Activated gamma-delta T cell (primary cell): ENCODE measurements around the gene AQP2.

Experiments
- DNase-seq: peaks from one replicate; lab custom pipeline; 2025; lab: John Stamatoyannopoulos, UW

Gene AQP2

GRCh38 chr12:49955899-49956662 lies 5.5 kb downstream of the AQP2 start:
- no peak for DNase-seq

- DNase-seq, result no peak
Measured at GRCh38 chr12:49956663-49957569, 6.4 kb downstream of the AQP2 start.

GRCh38 chr12:49957570-49957967 lies 7.0 kb downstream of the AQP2 start:
- DNase-seq, result no peak

- DNase-seq, result no peak
Measured at GRCh38 chr12:49959685-49960473, 9.3 kb downstream of the AQP2 start.

GRCh38 chr12:49960474-49961110 lies 10.1 kb downstream of the AQP2 start:
- DNase-seq, result no peak

GRCh38 chr12:49961111-49961922 lies 10.8 kb downstream of the AQP2 start, which contains the start of gene AQP5:
AQP5 (plus strand) TSS chr12:49961872; CDS start chr12:49962018, 146 bp downstream.
- DNase-seq, result no peak

- DNase-seq, result no peak
Measured at GRCh38 chr12:49961993-49962764, 11.6 kb downstream of the AQP2 start.

GRCh38 chr12:49962861-49963765 lies 12.6 kb downstream of the AQP2 start:
- DNase-seq, result no peak

GRCh38 chr12:49963976-49964815 lies 13.7 kb downstream of the AQP2 start:
- DNase-seq, result no peak

- no peak for DNase-seq
Measured at GRCh38 chr12:49964849-49965624, 14.5 kb downstream of the AQP2 start.

- DNase-seq, result no peak
Measured at GRCh38 chr12:49965836-49966235, 15.3 kb downstream of the AQP2 start.

- no peak for DNase-seq
Measured at GRCh38 chr12:49966511-49967041, 16.0 kb downstream of the AQP2 start.

- DNase-seq, result peak; percentile 76
Measured at GRCh38 chr12:49967042-49967776, 16.7 kb downstream of the AQP2 start.

- DNase-seq, result no peak
Measured at GRCh38 chr12:49967777-49968250, 17.3 kb downstream of the AQP2 start.

- no peak for DNase-seq
Measured at GRCh38 chr12:49968471-49968870, 17.9 kb downstream of the AQP2 start.

- no peak for DNase-seq
Measured at GRCh38 chr12:49969027-49969426, 18.5 kb downstream of the AQP2 start.
